Measurements from ENCODE around the gene OVCA2. TPM values are rescaled to one million over a fixed set of nuclear protein-coding genes. Genes with fewer than 3 reads are reported as not detected.

OVCA2 gene
- total RNA-seq, 1 donor from 2014 or later: 13.7 TPM

GRCh38 chr17:2071455-2072281 lies 29.8 kb downstream of the OVCA2 start:
- DNase-seq (peak; percentile 83), ATAC-seq (ENCODE audit: poor library complexity) (peak; percentile 62)
- intact Hi-C loops (cut with DNase I): no loop called here

- ATAC-seq (ENCODE audit: poor library complexity): no peak
- intact Hi-C loops (cut with DNase I): no loop called here
These were observed 33.1 kb downstream of the OVCA2 start for GRCh38 chr17:2074919-2075318.

GRCh38 chr17:2075336-2076086 lies 33.7 kb downstream of the OVCA2 start:
- peak; percentile 37 for ATAC-seq (ENCODE audit: poor library complexity)
- intact Hi-C loops (cut with DNase I): no loop called here
- DNase-seq: peak; percentile 67

More at GRCh38 chr17:2074919-2075318, 33.1 kb downstream of the OVCA2 start:
- DNase-seq: no peak

- DNase-seq (no peak), ATAC-seq (ENCODE audit: poor library complexity) (no peak)
- intact Hi-C loops (cut with DNase I): no loop called here
These were observed 34.5 kb downstream of the OVCA2 start for GRCh38 chr17:2076087-2076984.

GRCh38 chr17:2077040-2077439 lies 35.2 kb downstream of the OVCA2 start:
- DNase-seq: no peak
- intact Hi-C loops (cut with DNase I): no loop called here
- ATAC-seq (ENCODE audit: poor library complexity): no peak

- intact Hi-C loops (cut with DNase I): loop anchor here (10.0 kb wide), 1 partner anchor 93 kb away; no protein-coding TSS in a partner anchor
- ATAC-seq (ENCODE audit: poor library complexity) (no peak), DNase-seq (no peak)
These were observed 39.7 kb downstream of the OVCA2 start for GRCh38 chr17:2081564-2081963.

- intact Hi-C loops (cut with DNase I): loop anchor here (10.0 kb wide), 1 partner anchor 93 kb away; no protein-coding TSS in a partner anchor
These were observed 40.4 kb downstream of the OVCA2 start for GRCh38 chr17:2082003-2082781.

GRCh38 chr17:2083613-2084035 lies 41.8 kb downstream of the OVCA2 start:
- DNase-seq (no peak), ATAC-seq (ENCODE audit: poor library complexity) (peak; percentile 41)
- intact Hi-C loops (cut with DNase I): loop anchor here (10.0 kb wide), 1 partner anchor 91 kb away; no protein-coding TSS in a partner anchor

More at GRCh38 chr17:2082003-2082781, 40.4 kb downstream of the OVCA2 start:
- no peak for ATAC-seq (ENCODE audit: poor library complexity)
- DNase-seq: no peak

GRCh38 chr17:2084036-2084765 lies 42.4 kb downstream of the OVCA2 start:
- DNase-seq: peak; percentile 77
- ATAC-seq (ENCODE audit: poor library complexity): peak; percentile 62
- intact Hi-C loops (cut with DNase I): loop anchor here (10.0 kb wide), 1 partner anchor 91 kb away; no protein-coding TSS in a partner anchor

- DNase-seq (peak; percentile 76), ATAC-seq (ENCODE audit: poor library complexity) (peak; percentile 34)
- intact Hi-C loops (cut with DNase I): loop anchor here (10.0 kb wide), 1 partner anchor 90 kb away; no protein-coding TSS in a partner anchor
These were observed 43.2 kb downstream of the OVCA2 start for GRCh38 chr17:2084766-2085647.

- intact Hi-C loops (cut with DNase I): loop anchor here (10.0 kb wide), 1 partner anchor 89 kb away; no protein-coding TSS in a partner anchor
- ATAC-seq (ENCODE audit: poor library complexity) (peak; percentile 48), DNase-seq (peak; percentile 76)
These were observed 43.8 kb downstream of the OVCA2 start for GRCh38 chr17:2085648-2085949.

- DNase-seq (no peak), ATAC-seq (ENCODE audit: poor library complexity) (no peak)
- intact Hi-C loops (cut with DNase I): loop anchor here (10.0 kb wide), 1 partner anchor 88 kb away; no protein-coding TSS in a partner anchor
These were observed 44.5 kb downstream of the OVCA2 start for GRCh38 chr17:2086306-2086705.

GRCh38 chr17:2087597-2088211 lies 45.9 kb downstream of the OVCA2 start:
- ATAC-seq (ENCODE audit: poor library complexity) (no peak), DNase-seq (peak; percentile 69)
- intact Hi-C loops (cut with DNase I): loop anchor here (10.0 kb wide), 1 partner anchor 87 kb away; no protein-coding TSS in a partner anchor

GRCh38 chr17:2089021-2089422 lies 47.2 kb downstream of the OVCA2 start:
- DNase-seq: no peak
- no peak for ATAC-seq (ENCODE audit: poor library complexity)
- intact Hi-C loops (cut with DNase I): loop anchor here (10.0 kb wide), 1 partner anchor 86 kb away; no protein-coding TSS in a partner anchor

- intact Hi-C loops (cut with DNase I): loop anchor here (10.0 kb wide), 1 partner anchor 155 kb away; no protein-coding TSS in a partner anchor
- ATAC-seq (ENCODE audit: poor library complexity) (no peak), DNase-seq (no peak)
These were observed 48.4 kb downstream of the OVCA2 start for GRCh38 chr17:2090210-2090641.

Data from Right ventricle myocardium superior (tissue), 1 donor.